GM19324 (cell line): ENCODE measurements around the gene PRSS53.
"Not testable (repeated sequence)": the region's sequence is repeated elsewhere in the genome, so short reads cannot be mapped to it uniquely, and the experiment has no call there.

Experiments
- ATAC-seq: cut with Tn5 transposase; IDR thresholded peaks from one replicate; pipeline ENCODE4 v1.9.1; 2021; ENCODE audit warnings: mild to moderate bottlenecking, moderate library complexity; ENCODE audit not compliant: unreplicated experiment, low FRiP score

PRSS53 gene

GRCh38 chr16:31088459-31089183, at the start of gene PRSS53:
TSS of gene PRSS53 (minus strand) at chr16:31088943. CDS start at chr16:31088809, 134 bp downstream.
- ATAC-seq: no peak

- not testable (repeated sequence) for ATAC-seq
These were observed 48.2 kb upstream of the PRSS53 start for GRCh38 chr16:31136822-31137499.

GRCh38 chr16:31136287-31136662, 47.5 kb upstream of the PRSS53 start:
- no peak for ATAC-seq

DNA sequence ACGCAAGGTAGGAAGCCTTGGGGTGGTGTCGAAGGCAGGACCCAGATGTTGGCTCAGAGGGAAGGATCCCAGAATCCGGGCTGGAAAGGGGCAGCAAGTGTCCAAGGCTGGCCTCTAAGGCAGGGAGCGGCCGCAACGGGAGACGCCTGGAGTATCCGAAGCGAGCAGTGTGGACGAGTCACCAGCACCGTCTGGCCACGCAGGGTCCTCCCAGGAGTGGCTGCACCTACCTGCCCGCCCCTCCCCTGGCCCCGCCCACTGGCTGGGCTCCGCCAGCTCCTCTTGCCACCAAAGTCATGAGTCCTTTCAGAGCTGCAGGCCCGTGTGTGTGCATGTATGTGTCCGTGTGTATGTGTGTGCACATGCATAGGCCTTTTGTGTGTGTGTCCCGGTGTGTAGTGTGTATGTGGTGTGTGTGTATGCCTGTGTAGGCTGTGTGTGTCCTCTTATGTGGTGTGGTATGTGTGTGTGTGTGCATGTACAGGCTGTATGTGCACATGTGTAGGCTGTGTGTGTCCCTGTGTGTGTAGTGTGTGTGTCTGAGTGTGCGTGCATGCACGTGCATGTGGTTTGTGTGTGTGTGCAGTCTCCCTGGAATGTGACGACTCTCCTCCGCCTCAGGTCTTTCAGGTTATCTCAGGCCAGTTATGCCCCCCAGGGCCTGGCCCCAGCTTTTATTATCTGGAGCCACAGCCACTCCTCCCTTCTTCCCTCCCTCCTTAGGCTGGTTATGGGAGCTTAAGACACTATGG, 47.0 kb upstream of the PRSS53 start, which contains the start of gene PRSS8:
PRSS8 (minus strand) TSS at position 193 of the 752 bp plus-strand sequence. CDS start 229 bp downstream, outside the sequence.
- no peak for ATAC-seq

DNA sequence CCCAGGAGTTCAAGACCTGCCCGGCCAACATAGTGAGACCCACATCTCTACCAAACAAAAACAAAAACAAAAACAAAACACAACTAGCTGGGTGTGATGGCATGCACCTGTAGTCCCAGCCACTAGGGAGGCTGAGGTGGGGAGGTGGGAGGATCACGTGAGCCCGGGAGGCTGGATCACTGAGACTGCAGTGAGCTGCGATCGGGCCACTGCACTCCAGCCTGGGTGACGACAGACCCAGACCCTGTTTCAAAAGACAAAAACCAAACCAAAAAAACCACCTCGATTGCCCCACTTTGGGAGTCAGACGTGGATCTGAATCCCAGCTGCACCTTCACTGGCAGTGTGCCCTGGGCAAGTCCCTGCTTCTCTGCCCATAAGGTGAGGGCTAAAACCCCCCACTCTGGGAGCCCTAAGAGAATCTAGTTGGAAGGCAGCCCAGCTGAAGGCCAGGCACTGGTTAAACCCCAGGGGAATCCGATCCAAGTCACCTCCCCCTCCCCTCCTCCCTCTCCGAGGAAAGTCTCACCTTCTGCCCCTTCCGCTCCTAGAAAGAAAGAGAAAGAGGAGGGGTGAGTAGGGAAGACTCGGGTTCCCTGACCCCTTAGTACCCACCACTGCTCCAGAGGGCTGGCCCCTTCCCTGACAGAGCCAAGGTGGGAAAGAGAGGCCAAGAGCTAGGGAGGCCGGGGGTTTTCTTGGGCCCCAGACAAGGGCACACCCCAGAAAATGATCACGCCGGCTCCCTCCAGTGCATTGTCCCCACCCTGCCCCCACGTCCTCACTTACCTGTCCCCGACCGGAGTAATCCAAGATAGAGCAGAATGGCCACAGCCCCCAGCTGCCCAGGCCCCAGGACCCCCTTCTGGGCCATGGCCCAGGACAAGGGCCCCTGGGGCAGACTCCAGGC, 46.1 kb upstream of the PRSS53 start:
- ATAC-seq: no peak

GRCh38 chr16:31134091-31134571, 45.4 kb upstream of the PRSS53 start:
- no peak for ATAC-seq

GRCh38 chr16:31133046-31133501, 44.3 kb upstream of the PRSS53 start:
- no peak for ATAC-seq

GRCh38 chr16:31132303-31132979, 43.7 kb upstream of the PRSS53 start:
- no peak for ATAC-seq

DNA sequence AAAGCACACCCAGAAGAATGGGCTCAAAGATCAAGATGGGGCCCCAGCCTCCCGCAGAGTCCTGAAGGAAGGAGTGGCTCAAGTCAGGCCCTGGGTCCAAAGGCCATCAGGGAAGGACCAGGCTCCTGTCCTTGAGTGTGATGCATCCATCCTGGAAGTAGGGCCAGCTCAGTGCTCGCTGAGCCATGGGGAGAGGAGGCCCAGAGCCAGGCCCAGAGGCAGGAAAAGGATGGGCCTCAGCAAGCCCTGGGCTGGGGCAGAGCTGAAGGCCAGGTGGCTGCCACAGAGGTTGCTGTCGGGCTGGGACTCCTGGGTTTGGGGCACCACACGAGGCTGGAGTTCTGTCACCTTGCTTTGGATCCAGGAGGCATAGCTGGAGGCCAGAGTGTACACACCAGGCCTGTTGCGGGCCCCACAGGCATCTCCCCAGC, 43.1 kb upstream of the PRSS53 start:
- no peak for ATAC-seq

DNA sequence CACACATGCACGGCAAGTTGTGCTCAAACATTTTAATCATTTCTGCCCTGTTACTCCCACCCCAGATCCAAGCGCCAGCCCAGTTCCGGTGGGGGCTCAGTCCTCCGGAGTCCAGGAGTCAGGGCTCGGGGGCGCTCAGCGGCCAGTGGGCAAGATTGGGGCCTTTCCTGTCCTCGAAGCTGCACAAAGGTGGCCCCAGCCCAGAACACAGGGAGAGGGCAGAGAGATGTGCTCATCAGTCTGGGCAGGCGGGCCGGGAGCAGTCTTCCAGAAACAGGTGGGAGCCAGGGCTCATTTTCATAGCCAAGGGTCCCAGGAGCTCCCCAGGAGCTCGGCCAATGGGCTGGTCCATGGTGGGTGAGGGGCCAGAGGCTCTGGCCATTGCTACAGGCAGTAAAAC, 42.7 kb upstream of the PRSS53 start:
- no peak for ATAC-seq

DNA sequence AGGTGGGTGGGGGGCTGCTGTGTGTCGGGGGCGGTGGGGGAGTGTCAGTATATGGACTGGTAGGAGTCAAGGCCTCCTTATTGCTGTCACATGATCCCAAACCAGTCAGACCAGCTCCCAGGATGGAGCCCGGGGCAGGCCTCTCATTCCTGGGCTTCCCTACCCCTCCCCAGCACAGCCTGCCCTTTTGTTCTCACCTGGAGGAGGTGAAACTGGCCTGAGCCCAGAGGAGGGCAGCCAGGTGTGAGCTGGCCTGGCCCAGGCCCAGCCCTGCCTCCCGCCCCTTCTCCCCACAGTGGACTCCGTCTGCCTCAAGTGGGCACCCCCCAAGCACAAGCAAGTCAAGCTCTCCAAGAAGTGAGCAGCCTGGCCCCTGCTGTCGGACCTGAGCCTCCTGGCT, 42.2 kb upstream of the PRSS53 start:
- no peak for ATAC-seq

GRCh38 chr16:31130336-31130891, 41.7 kb upstream of the PRSS53 start:
- ATAC-seq: no peak

- ATAC-seq: no peak
These were observed 41.0 kb upstream of the PRSS53 start for GRCh38 chr16:31129568-31130335.

DNA sequence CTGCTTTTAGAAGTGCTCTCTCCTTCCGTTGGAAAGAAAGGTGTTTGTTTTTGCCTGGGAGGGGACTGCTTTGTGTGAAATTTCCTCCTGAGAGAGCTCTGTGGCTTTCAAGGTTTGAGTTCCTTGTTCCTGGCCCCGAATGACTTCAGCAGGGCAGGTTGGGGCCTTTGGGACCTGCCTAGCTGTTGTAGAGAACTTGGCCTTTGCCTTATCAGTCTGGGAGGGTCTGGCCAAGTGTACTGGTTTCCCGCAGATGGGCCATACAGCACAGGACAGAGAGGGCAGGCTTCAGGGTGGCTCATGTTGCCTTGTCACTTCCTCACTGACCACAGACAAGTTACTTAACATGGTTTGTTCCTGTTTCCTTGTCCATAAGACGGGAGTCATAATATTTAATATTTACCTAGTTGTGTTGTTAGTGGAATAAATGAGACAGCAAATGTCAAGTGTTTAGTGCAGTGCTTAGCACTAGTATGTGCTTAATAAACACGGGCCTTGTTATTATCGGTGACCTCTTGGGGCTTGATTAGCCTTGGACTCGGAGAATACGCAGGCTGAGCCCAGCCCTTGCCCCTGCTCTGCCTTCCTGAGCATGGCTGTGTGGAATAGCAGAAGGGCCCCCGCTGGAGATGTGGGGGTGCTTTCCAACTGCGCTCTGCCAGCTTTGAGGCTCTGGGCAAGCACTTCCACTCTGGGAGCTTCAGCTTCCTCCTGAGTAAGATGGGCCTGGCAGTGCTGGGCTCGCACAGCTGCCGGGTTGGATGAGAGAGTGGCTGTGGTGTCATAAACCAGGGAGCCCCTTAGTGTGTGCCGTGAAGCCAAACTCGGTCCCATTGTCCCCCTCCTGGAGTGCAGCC, 40.2 kb upstream of the PRSS53 start:
- no peak for ATAC-seq

DNA sequence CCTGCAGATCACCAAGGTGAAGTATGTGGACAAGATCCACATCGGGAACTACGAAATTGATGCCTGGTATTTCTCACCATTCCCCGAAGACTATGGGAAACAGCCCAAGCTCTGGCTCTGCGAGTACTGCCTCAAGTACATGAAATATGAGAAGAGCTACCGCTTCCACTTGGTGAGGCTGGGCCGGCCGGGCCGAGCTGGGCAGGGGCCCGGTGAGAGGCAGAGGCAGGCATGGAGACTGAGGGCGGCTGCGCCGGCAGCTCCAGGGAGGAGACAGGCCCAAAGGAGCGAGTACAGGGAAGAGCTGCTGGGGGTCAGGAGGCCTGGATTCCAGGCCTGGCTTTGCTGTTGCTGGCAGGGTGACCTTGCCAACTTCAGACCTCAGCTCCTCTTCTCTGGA, 38.4 kb upstream of the PRSS53 start:
- ATAC-seq: no peak

- no peak for ATAC-seq
These were observed 37.1 kb upstream of the PRSS53 start for GRCh38 chr16:31125844-31126243.

GRCh38 chr16:31120129-31120528, 31.4 kb upstream of the PRSS53 start:
- ATAC-seq: no peak
